Activated CD8-positive, alpha-beta memory T cell treated with anti-CD3 and anti-CD28 coated beads, Interleukin-2, amount 50 U/mL, for 1 hour (primary cell): ENCODE measurements around the gene CASQ2.
"Not testable (repeated sequence)": the region's sequence is repeated elsewhere in the genome, so short reads cannot be mapped to it uniquely, and the experiment has no call there.

Source experiments
- DNase-seq: peaks from one replicate; pipeline ENCODE4 v3.0.0-alpha.2; 2020; ENCODE audit errors: extremely low read depth

The CASQ2 gene

GRCh38 chr1:115780655-115781054 is 12.1 kb upstream of the CASQ2 start:
- DNase-seq: not testable (repeated sequence)

GRCh38 chr1:115779075-115779474 is 10.6 kb upstream of the CASQ2 start:
- DNase-seq: not testable (repeated sequence)

GRCh38 chr1:115771847-115772457 is 3.4 kb upstream of the CASQ2 start:
- no peak for DNase-seq

- DNase-seq: no peak
Observed at GRCh38 chr1:115771094-115771846, 2.8 kb upstream of the CASQ2 start.

GRCh38 chr1:115767403-115767802 is 1.1 kb downstream of the CASQ2 start:
- DNase-seq: no peak

GRCh38 chr1:115765091-115765490 is 3.4 kb downstream of the CASQ2 start:
- no peak for DNase-seq

GRCh38 chr1:115764541-115764940 is 4.0 kb downstream of the CASQ2 start:
- DNase-seq: no peak

GRCh38 chr1:115762779-115763178 is 5.7 kb downstream of the CASQ2 start:
- DNase-seq: no peak

- no peak for DNase-seq
Observed at GRCh38 chr1:115761601-115762302, 6.8 kb downstream of the CASQ2 start.

GRCh38 chr1:115757856-115758255 is 10.7 kb downstream of the CASQ2 start:
- no peak for DNase-seq

- DNase-seq: no peak
Observed at GRCh38 chr1:115757326-115757725, 11.2 kb downstream of the CASQ2 start.

- DNase-seq: no peak
Observed at GRCh38 chr1:115755456-115756370, 12.8 kb downstream of the CASQ2 start.

GRCh38 chr1:115753830-115754229 is 14.7 kb downstream of the CASQ2 start:
- DNase-seq: no peak

GRCh38 chr1:115753361-115753760 is 15.2 kb downstream of the CASQ2 start:
- DNase-seq: no peak

- no peak for DNase-seq
Observed at GRCh38 chr1:115748401-115749150, 19.9 kb downstream of the CASQ2 start.

- no peak for DNase-seq
Observed at GRCh38 chr1:115746021-115746690, 22.4 kb downstream of the CASQ2 start.

- DNase-seq: no peak
Observed at GRCh38 chr1:115744646-115745275, 23.8 kb downstream of the CASQ2 start.

- no peak for DNase-seq
Observed at GRCh38 chr1:115740811-115741210, 27.7 kb downstream of the CASQ2 start.

- no peak for DNase-seq
Observed at GRCh38 chr1:115732316-115732715, 36.2 kb downstream of the CASQ2 start.

GRCh38 chr1:115729756-115730155 is 38.8 kb downstream of the CASQ2 start:
- no peak for DNase-seq
